Peyer's patch (tissue), 4 donors: ENCODE data around the gene FLRT3.

Experiments used
- CTCF ChIP-seq, 6 experiments: fragments of 450-650 bp in 4 of 6; fragments of 200-600 bp in 2 of 6; sonication (generic) in 1 of 6; IDR thresholded peaks; one replicate each; pipeline ENCODE4 v1.5.1; 2017 to 2019; ENCODE audit warnings: antibody characterized with exemption in 6 of 6, mild to moderate bottlenecking in 3 of 6, moderate library complexity in 1 of 6
- POLR2A ChIP-seq, 2 donors: fragments of 450-650 bp; IDR thresholded peaks; one replicate each; pipeline ENCODE4 v1.5.1; 2017; ENCODE audit warnings: antibody characterized with exemption in 2 of 2, mild to moderate bottlenecking in 2 of 2, moderate library complexity in 2 of 2

DNA sequence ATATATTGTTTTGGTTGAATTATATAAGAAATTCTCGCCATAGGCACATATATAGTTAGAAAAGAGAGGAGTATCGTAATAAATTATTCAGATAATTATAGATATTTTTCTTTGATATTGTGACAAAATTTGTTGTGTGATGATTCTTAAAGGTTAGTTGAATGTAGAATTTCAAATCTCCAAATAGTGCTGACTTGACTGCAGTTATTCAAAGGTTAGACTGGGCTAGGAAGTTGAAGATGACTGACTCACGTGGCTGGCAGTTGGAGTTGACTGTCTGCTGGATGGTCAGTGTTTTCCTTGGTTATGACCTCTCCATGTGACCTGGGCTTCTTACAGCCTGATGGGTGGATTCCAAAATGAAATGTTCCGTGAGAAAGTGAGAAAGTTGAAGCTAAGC lies 55.3 kb downstream of the FLRT3 start:
- TF ChIP-seq POLR2A (IDR thresholded peaks at IDR 0.05) (no peak), CTCF (IDR thresholded peaks at IDR 0.05) (no peak)
